PC-3 (cell line): ENCODE measurements around the gene C19orf25.

Experiments
- EZH2 ChIP-seq: fragments of 300-600 bp; sonication (generic); IDR thresholded peaks from one replicate; pipeline ENCODE4 v1.6.1; 2017; ENCODE audit warnings: antibody characterized with exemption, mild to moderate bottlenecking, low read length; ENCODE audit not compliant: unreplicated experiment
- EZH2phosphoT487 ChIP-seq: fragments of 300-600 bp; sonication (generic); IDR thresholded peaks from 2 replicates; pipeline ENCODE4 v1.6.1; 2018; ENCODE audit warnings: mild to moderate bottlenecking, antibody characterized with exemption, low read length, borderline replicate concordance
- TF ChIP-seq, protein P1 (sequence below): fragments of 300-600 bp; sonication (generic); conservative IDR thresholded peaks from 2 replicates; pipeline ENCODE4 v1.5.1; 2017; ENCODE audit warnings: antibody characterized with exemption, low read depth, mild to moderate bottlenecking, low read length

DNA sequence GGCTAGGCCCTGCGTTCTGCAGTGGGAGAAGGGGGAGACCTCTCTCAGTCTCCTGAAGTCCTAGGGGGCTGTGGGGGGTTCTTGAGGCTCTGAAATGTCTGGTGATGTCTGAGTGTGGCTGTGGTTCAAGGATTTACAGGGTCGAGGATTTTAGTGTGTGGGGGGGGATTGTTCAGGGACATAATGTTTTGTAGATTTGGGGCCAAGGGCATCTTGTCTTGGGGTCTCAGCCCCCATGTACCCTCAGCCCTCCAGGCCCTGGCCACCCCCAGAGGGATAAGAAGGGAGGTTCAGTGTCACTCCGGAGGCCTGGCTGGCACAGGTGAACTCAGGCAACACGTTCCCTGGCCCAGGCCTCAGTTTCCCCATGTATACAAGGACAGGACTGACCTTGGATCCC lies 31.5 kb downstream of the C19orf25 start:
- TF ChIP-seq, protein P1, sequence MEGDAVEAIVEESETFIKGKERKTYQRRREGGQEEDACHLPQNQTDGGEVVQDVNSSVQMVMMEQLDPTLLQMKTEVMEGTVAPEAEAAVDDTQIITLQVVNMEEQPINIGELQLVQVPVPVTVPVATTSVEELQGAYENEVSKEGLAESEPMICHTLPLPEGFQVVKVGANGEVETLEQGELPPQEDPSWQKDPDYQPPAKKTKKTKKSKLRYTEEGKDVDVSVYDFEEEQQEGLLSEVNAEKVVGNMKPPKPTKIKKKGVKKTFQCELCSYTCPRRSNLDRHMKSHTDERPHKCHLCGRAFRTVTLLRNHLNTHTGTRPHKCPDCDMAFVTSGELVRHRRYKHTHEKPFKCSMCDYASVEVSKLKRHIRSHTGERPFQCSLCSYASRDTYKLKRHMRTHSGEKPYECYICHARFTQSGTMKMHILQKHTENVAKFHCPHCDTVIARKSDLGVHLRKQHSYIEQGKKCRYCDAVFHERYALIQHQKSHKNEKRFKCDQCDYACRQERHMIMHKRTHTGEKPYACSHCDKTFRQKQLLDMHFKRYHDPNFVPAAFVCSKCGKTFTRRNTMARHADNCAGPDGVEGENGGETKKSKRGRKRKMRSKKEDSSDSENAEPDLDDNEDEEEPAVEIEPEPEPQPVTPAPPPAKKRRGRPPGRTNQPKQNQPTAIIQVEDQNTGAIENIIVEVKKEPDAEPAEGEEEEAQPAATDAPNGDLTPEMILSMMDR: no peak
- TF ChIP-seq EZH2phosphoT487 (no peak), EZH2 (no peak)
